HCT116 (cell line): ENCODE measurements around the gene LCA5L. TPM values are rescaled to one million over a fixed set of nuclear protein-coding genes. Genes with fewer than 3 reads are reported as not detected.

Experiments used
- ATAC-seq: fragments of 200-7000 bp; cut with Tn5 transposase; 2 replicates; pipeline ENCODE4 v1.9.1; 2020; ENCODE audit warnings: mild to moderate bottlenecking, moderate library complexity
- BruUV-seq: library from RNA; stranded (reverse); fragments of 400-500 nt; replicated peaks from 2 replicates; lab custom pipeline; 2021; lab: Mats Ljungman, UMichigan
- CTCF ChIA-PET: fragments of 300-600 bp; sonication (Branson Sonifier 250); formaldehyde crosslinking; loops from one replicate; lab custom pipeline; 2021; ENCODE audit warnings: antibody characterized with exemption; lab: Charles Lee
- POLR2A ChIA-PET: fragments of 300-600, 350-600 bp; sonication (Branson Sonifier 250); formaldehyde crosslinking; loops from one replicate; lab custom pipeline; 2021; ENCODE audit warnings: antibody characterized with exemption; lab: Charles Lee
- RAD21 ChIA-PET, 2 experiments: fragments of 300-600 bp; sonication (Branson Sonifier 250); formaldehyde crosslinking; loops; one replicate each; lab custom pipeline; 2023; ENCODE audit warnings: low total read pairs in 2 of 2; ENCODE audit not compliant: uncharacterized antibody in 2 of 2, unreplicated experiment in 2 of 2, low non-redundant PET in 1 of 2; lab: Charles Lee
- DNase-seq: peaks from one replicate; pipeline ENCODE4 v3.0.0-alpha.2; 2010; ENCODE audit warnings: low read depth, low spot score
- H2AFZ ChIP-seq: fragments of 200-600 bp; shearing (Covaris generic), sonication (generic); 2 replicates; pipeline ENCODE4 v1.6.1; 2017; ENCODE audit warnings: low read depth, mixed run types, mixed read lengths, antibody characterized with exemption, low read length; ENCODE audit not compliant: poor library complexity, severe bottlenecking
- H3K27ac ChIP-seq: 2 replicates; pipeline ENCODE4 v1.5.1; 2012; ENCODE audit warnings: low read depth, low read length
- H3K27me3 ChIP-seq: fragments of 200-600 bp; sonication (generic); 2 replicates; pipeline ENCODE4 v1.6.1; 2016; ENCODE audit warnings: mixed run types, low read length, mixed read lengths; ENCODE audit not compliant: insufficient read depth
- H3K36me3 ChIP-seq, 2 experiments: fragments of 200-500 bp in 1 of 2; fragments of 200-600 bp in 1 of 2; sonication (Bioruptor generic) in 1 of 2; sonication (generic) in 1 of 2; 2 replicates each; pipeline versions ENCODE4 v1.5.1 to v1.6.1; 2014 to 2016; ENCODE audit warnings: low read length in 2 of 2, inconsistent platforms in 1 of 2, mixed read lengths in 1 of 2, mixed run types in 1 of 2; ENCODE audit not compliant: insufficient read depth in 2 of 2, control insufficient read depth in 1 of 2
- H3K4me1 ChIP-seq, 2 experiments: fragments of 200-600 bp in 1 of 2; sonication (generic) in 1 of 2; 2 replicates each; pipeline versions ENCODE4 v1.5.1 to v1.6.1; 2012 to 2017; ENCODE audit warnings: low read length in 2 of 2, inconsistent platforms in 1 of 2, mild to moderate bottlenecking in 1 of 2, mixed read lengths in 1 of 2, mixed run types in 1 of 2, moderate library complexity in 1 of 2; ENCODE audit not compliant: insufficient read depth in 2 of 2, control insufficient read depth in 1 of 2
- H3K4me2 ChIP-seq: fragments of 200-600 bp; sonication (generic); 2 replicates; pipeline ENCODE4 v1.6.1; 2017; ENCODE audit warnings: mixed run types, low read length, mixed read lengths
- H3K4me3 ChIP-seq, 2 experiments: fragments of 200-600 bp in 1 of 2; sonication (generic) in 1 of 2; replicated peaks in 1 of 2; 2 replicates each; pipeline ENCODE4 v1.5.1; 2011 to 2016; ENCODE audit warnings: low read length in 2 of 2, control low read depth in 1 of 2, low read depth in 1 of 2, mild to moderate bottlenecking in 1 of 2, mixed read lengths in 1 of 2, mixed run types in 1 of 2
- H3K79me2 ChIP-seq: fragments of 200-600 bp; sonication (generic); 2 replicates; pipeline ENCODE4 v1.6.1; 2017; ENCODE audit warnings: mild to moderate bottlenecking, mixed run types, low read length, moderate library complexity, mixed read lengths; ENCODE audit not compliant: insufficient read depth
- H3K9ac ChIP-seq: fragments of 200-600 bp; sonication (generic); 2 replicates; pipeline ENCODE4 v1.6.1; 2016; ENCODE audit warnings: low read length, mixed read lengths
- H3K9me2 ChIP-seq: fragments of 200-600 bp; sonication (generic), shearing (Covaris generic); 2 replicates; pipeline ENCODE4 v1.6.1; 2017; ENCODE audit warnings: mixed run types, mild to moderate bottlenecking, moderate library complexity; ENCODE audit not compliant: insufficient read depth
- H3K9me3 ChIP-seq, 2 experiments: fragments of 200-500 bp in 1 of 2; fragments of 200-600 bp in 1 of 2; sonication (Bioruptor generic) in 1 of 2; sonication (generic) in 1 of 2; 2 replicates each; pipeline ENCODE4 v1.6.1; 2014 to 2017; ENCODE audit warnings: low read length in 2 of 2, mixed read lengths in 2 of 2, inconsistent platforms in 1 of 2, low read depth in 1 of 2, mild to moderate bottlenecking in 1 of 2, mixed run types in 1 of 2, moderate library complexity in 1 of 2; ENCODE audit not compliant: control insufficient read depth in 1 of 2, insufficient read depth in 1 of 2
- H4K20me1 ChIP-seq: fragments of 200-600 bp; sonication (generic), shearing (Covaris generic); 2 replicates; pipeline ENCODE4 v1.6.1; 2017; ENCODE audit warnings: mixed run types, mild to moderate bottlenecking, moderate library complexity; ENCODE audit not compliant: insufficient read depth
- ATF3 ChIP-seq: IDR thresholded peaks from 2 replicates; pipeline ENCODE4 v1.6.1; 2012
- CEBPB ChIP-seq: IDR thresholded peaks from 2 replicates; pipeline ENCODE4 v1.6.1; 2012; ENCODE audit warnings: low read depth
- CTCF ChIP-seq, 3 experiments: fragments of 200-600 bp in 1 of 3; sonication (generic) in 1 of 3; IDR thresholded peaks in 2 of 3; conservative IDR thresholded peaks in 1 of 3; 2 replicates each; pipeline ENCODE4 v1.5.1; 2012 to 2017; ENCODE audit warnings: low read depth in 2 of 3, low read length in 2 of 3, antibody characterized with exemption in 1 of 3, borderline replicate concordance in 1 of 3, control low read depth in 1 of 3, mild to moderate bottlenecking in 1 of 3, mixed read lengths in 1 of 3, mixed run types in 1 of 3, moderate library complexity in 1 of 3; ENCODE audit not compliant: insufficient read depth in 1 of 3
- FOSL1 ChIP-seq: IDR thresholded peaks from 2 replicates; pipeline ENCODE4 v1.6.1; 2012; ENCODE audit warnings: low read depth
- JUND ChIP-seq: IDR thresholded peaks from 2 replicates; pipeline ENCODE4 v1.6.1; 2012
- MAX ChIP-seq: IDR thresholded peaks from 2 replicates; pipeline ENCODE4 v1.6.1; 2012
- POLR2A ChIP-seq: IDR thresholded peaks from 2 replicates; pipeline ENCODE4 v1.7.0; 2011; ENCODE audit warnings: borderline replicate concordance; ENCODE audit not compliant: insufficient read depth, insufficient read length; ENCODE audit errors: extremely low read depth
- POLR2AphosphoS5 ChIP-seq: IDR thresholded peaks from 2 replicates; pipeline ENCODE4 v1.6.1; 2011; ENCODE audit warnings: mild to moderate bottlenecking, low read depth, low read length, moderate library complexity
- RAD21 ChIP-seq: IDR thresholded peaks from 2 replicates; pipeline ENCODE4 v1.6.1; 2012; ENCODE audit warnings: low read depth, mild to moderate bottlenecking
- REST ChIP-seq: IDR thresholded peaks from 2 replicates; pipeline ENCODE4 v1.6.1; 2012; ENCODE audit warnings: low read depth
- SIN3A ChIP-seq: IDR thresholded peaks from 2 replicates; pipeline ENCODE4 v1.6.1; 2012; ENCODE audit warnings: low read depth
- SRF ChIP-seq: IDR thresholded peaks from 2 replicates; pipeline ENCODE4 v1.6.1; 2012; ENCODE audit warnings: low read depth
- TCF7L2 ChIP-seq: IDR thresholded peaks from 2 replicates; pipeline ENCODE4 v1.7.0; 2011; ENCODE audit warnings: borderline replicate concordance, inconsistent platforms; ENCODE audit not compliant: insufficient read depth, insufficient read length; ENCODE audit errors: extremely low read depth
- YY1 ChIP-seq: IDR thresholded peaks from 2 replicates; pipeline ENCODE4 v1.6.1; 2011; ENCODE audit warnings: low read length, low read depth, moderate library complexity, mild to moderate bottlenecking; ENCODE audit not compliant: insufficient replicate concordance; ENCODE audit errors: extremely low read depth
- ZBTB33 ChIP-seq: IDR thresholded peaks from 2 replicates; pipeline ENCODE4 v1.6.1; 2011; ENCODE audit warnings: mild to moderate bottlenecking, low read length, moderate library complexity; ENCODE audit not compliant: insufficient replicate concordance; ENCODE audit errors: extremely low read depth
- ZFX ChIP-seq: fragments of 450-650 bp; IDR thresholded peaks from 2 replicates; pipeline ENCODE4 v1.6.1; 2017
- ZNF274 ChIP-seq: fragments of 200-500 bp; sonication (Bioruptor generic); IDR thresholded peaks from 2 replicates; pipeline ENCODE4 v1.6.1; 2014; ENCODE audit warnings: mild to moderate bottlenecking, low read depth, low read length, inconsistent platforms
- intact Hi-C: fragments of 100-400 bp; cut with micrococcal nuclease; formaldehyde crosslinking; loops from 2 replicates; pipeline ENCODE4 v1.10.0; 2022
- total RNA-seq: library from RNA; stranded (reverse); gene quantifications from one replicate; pipeline ENCODE4 v1.2.1, GENCODE V29; 2021; ENCODE audit not compliant: unreplicated experiment

The LCA5L gene
- total RNA-seq, 1 experiment from 2014 or later: 1.9 TPM

- Histone ChIP-seq H3K4me2 (no peak overlapping the region), H3K4me1 (peaks cover 11 to 13% of the 10 kb centered on the region in 2 experiments; a peak in 3 of 4 replicates), H3K9me2 (no peaks in the 10 kb centered on the region), H3K27me3 (no peaks in the 10 kb centered on the region), H2AFZ (no peak overlapping the region), H3K9me3 (no peaks in the 10 kb centered on the region), H3K27ac (no peak overlapping the region), H4K20me1 (no peaks in the 10 kb centered on the region), H3K79me2 (peaks cover 15% of the 10 kb centered on the region; the same call in 1 of the 2 replicates), H3K36me3 (no peaks in the 10 kb centered on the region), H3K4me3 (no peak overlapping the region), H3K9ac (no peak overlapping the region)
- intact Hi-C loops: loop anchor here (10.0 kb wide), 1 partner anchor 1231 kb away; no protein-coding TSS in a partner anchor
- POLR2A ChIA-PET: no interaction called here
- DNase-seq (no peak), ATAC-seq (no peak)
- CTCF ChIA-PET: no interaction called here
- RAD21 ChIA-PET: no interaction called here
- no TSS peak for BruUV-seq
- no peak for TF ChIP-seq CEBPB
- TF ChIP-seq ZFX: no peak
- TF ChIP-seq POLR2AphosphoS5: no peak
- no peak for TF ChIP-seq TCF7L2
- TF ChIP-seq ZBTB33: no peak
- no peak for TF ChIP-seq FOSL1
- TF ChIP-seq SIN3A: no peak
- no peak for TF ChIP-seq YY1
- no peak for TF ChIP-seq RAD21
- TF ChIP-seq REST: no peak
- no peak for TF ChIP-seq CTCF (IDR thresholded peaks at IDR 0.05 in 2 of 3, conservative IDR thresholded peaks at IDR 0.05 in 1 of 3; ENCODE audit: borderline replicate concordance in 1 of 3, insufficient read depth in 1 of 3, low read depth in 2 of 3, low read length in 2 of 3)
- no peak for TF ChIP-seq SRF
- TF ChIP-seq JUND: no peak
- no peak for TF ChIP-seq MAX
- no peak for TF ChIP-seq POLR2A
- no peak for TF ChIP-seq ZNF274
- TF ChIP-seq ATF3: no peak
These were observed 59.4 kb downstream of the LCA5L start for GRCh38 chr21:39386194-39386593.
